22Rv1 (cell line): Measurements from ENCODE around the gene EBF3.

ENCODE experiments used
- H3K27ac ChIP-seq: fragments of 450-650 bp; 2 replicates; pipeline ENCODE4 v1.5.1; 2017
- ZFX ChIP-seq: fragments of 450-650 bp; IDR thresholded peaks from 2 replicates; pipeline ENCODE4 v1.6.1; 2017; ENCODE audit warnings: antibody characterized with exemption, borderline replicate concordance
- TF ChIP-seq, protein P1 (sequence below): fragments of 450-650 bp; IDR thresholded peaks from 2 replicates; pipeline ENCODE4 v1.5.1; 2017; ENCODE audit warnings: mild to moderate bottlenecking

The EBF3 gene

DNA sequence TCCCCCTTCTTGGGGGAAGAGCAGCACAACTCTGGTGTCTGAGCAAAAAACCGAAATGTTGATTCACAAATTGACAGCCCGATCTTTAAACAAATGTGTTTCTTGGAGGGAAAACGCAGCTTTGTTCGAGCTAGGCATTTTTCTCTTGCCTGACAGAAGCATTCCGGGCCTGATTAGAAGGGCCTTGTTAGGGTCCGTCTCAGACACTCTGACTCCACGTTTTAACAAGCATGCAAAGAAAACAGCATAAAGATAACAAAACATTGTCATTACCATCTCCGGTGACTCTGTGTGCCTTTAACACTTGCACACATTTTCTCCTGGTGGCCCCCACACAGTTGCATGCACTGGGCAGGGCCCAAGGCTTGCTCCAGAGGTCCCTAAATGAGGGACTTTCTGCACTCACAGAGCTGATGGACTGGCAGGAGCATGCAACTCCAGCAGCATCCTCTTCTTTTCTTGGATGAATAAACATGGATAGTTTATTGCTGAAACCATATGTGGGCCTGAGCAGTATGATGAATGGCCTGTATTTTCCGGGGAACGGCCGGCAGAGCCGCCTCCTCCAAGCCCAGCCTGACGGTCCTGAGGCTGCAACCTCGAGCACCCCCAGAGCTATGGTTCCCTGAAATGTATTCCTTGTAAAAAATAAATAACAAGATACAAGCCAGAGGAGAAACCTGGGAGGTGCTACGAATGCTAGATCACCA lies 50.9 kb downstream of the EBF3 start:
- no peak overlapping the region for H3K27ac ChIP-seq
- TF ChIP-seq, protein P1, sequence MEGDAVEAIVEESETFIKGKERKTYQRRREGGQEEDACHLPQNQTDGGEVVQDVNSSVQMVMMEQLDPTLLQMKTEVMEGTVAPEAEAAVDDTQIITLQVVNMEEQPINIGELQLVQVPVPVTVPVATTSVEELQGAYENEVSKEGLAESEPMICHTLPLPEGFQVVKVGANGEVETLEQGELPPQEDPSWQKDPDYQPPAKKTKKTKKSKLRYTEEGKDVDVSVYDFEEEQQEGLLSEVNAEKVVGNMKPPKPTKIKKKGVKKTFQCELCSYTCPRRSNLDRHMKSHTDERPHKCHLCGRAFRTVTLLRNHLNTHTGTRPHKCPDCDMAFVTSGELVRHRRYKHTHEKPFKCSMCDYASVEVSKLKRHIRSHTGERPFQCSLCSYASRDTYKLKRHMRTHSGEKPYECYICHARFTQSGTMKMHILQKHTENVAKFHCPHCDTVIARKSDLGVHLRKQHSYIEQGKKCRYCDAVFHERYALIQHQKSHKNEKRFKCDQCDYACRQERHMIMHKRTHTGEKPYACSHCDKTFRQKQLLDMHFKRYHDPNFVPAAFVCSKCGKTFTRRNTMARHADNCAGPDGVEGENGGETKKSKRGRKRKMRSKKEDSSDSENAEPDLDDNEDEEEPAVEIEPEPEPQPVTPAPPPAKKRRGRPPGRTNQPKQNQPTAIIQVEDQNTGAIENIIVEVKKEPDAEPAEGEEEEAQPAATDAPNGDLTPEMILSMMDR, result no peak
- no peak for TF ChIP-seq ZFX

DNA sequence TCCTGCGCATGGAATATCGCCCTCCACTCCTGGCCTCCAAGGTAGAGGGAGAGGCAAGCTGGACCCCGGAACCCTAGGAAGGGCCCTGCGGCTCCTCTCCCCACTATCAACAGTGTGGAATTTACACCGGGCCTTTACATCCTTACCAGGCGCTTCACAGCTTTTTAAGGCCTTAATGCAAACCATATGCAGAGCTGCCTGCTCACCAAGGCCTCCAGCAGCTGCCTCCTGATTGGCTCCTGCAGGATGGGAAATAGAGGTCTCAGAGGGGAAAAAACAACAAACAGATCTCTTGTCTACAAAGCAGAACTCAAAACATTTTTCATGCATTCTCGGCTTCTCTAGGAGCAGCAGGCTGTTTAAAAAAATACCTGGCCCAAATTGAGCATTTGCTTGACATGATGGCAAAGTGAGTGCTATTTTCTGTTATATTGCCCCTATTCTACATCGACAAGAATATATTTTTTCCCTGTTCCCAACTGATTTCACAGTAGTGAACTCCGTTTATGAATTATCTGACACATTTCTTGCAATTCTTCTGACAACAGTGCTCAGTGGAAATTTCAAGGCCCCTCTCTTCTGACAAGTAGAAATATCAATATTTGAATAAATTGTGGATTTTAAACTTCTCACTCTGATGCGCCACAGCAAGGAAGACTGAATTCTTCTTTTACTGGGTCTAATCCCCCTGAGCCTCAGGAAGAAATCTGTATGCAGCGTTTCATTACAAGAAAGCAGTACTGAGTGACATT lies 51.7 kb downstream of the EBF3 start:
- no peak overlapping the region for H3K27ac ChIP-seq
- no peak for TF ChIP-seq ZFX
- TF ChIP-seq, protein P1, result no peak

DNA sequence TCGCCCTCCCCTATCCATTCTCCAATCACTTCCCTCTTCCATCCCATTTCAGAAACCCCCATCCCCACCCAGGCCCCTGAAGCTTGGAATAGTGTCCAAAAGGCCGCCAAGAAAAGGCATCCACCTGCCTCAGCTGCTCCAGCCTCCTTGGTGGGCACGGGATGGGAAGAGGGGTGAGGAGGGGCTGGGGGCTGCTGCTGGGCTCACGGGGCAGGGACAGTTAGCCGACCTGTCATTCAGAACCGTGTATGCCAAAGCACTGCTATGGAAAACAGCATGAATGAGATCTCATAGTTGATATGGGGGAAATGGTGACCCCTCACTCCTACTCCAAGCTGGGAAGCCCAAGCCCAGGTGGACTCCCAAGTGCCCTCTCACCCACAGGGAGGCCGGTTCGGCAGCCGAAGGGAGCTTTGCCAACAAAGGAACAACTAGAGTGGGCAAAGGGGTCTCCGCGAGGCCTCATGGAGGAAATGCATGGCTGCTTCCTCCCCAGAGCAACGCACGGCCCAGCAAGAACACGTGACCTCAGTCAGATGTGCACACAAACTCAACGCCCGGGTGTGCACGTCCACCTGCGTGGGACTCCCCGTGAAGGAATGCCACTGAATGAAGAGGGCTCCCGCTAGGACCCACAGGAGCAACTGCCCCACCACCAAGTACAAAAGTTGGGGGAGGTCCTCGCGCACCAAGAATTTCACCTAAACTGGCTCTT lies 52.5 kb downstream of the EBF3 start:
- H3K27ac ChIP-seq, result no peak overlapping the region
- TF ChIP-seq ZFX, result no peak
- TF ChIP-seq, protein P1, result no peak

DNA sequence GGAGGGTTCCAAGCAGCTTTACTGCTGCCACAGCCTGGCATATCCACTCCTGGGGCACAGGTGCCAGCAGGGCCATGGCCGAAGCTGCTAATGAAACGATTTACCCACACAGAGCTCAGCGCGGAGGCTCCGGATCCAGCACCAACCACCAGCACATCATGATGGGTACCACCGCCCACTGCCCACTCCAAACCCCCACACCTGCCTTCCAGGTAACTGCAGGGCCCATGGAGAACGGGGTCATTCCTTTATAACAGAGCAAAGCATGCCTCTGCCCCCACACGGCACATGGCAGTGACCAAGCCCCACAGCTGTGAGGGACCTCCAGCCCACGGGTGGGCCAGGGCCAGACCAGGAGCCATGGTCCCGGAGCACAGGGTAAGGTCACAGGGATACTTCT lies 53.2 kb downstream of the EBF3 start:
- TF ChIP-seq, protein P1, result no peak
- TF ChIP-seq ZFX, result no peak
- H3K27ac ChIP-seq, result no peak overlapping the region

DNA sequence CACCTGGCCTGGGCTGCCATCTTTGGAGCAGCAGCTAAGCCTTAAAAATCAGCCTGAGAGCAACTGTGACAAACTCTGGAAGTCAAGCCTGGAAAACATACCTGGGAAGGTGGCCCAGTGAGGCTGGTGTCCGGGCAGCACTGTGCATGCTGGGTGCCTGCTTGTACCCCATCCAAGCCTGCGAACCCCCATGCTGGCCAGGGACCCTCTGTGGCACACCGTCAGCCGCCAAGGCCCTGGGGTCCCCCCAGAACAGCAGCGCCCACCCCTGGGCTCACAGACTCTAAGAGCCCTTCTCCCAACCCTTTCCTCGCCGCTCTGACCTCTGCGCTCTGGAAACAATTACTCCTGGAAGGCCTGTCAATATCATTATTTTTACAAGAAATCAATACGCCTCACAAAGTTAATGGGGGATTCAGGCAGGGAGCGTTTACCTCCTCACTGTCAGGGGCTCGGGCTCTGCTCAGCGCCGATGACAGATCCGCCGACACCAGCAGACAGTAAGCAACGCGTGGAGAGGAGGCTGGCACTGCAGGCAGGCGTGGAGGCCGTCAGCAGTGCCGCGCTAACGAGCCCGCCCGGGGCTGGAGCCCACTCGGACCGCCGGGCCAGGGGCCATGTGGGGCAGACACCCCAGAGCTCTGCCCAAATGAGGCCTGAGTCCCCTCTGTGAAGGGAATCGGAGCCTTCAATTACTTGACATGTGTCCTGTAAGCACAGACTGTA lies 54.4 kb downstream of the EBF3 start:
- TF ChIP-seq ZFX, result no peak
- TF ChIP-seq, protein P1, result no peak

DNA sequence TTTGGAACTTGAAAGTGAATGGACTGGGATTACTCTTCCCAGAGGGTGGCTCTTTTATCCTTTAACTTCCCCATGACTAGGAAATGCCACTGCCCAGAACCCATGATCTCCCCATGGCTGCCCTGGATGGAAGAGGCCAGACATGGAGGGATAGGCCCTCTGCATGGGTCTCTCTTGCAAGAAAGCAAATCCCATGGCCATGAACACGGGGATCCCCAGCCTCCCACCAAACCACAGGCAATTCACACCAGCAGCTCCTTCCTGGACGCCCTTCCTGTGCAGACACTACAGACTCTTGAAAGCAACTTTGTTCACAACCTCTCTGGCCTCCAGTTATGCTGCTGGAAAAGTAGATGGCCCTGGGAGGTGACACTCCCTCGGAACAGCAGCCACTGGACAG lies 55.0 kb downstream of the EBF3 start:
- no peak overlapping the region for H3K27ac ChIP-seq
- TF ChIP-seq, protein P1, result no peak
- TF ChIP-seq ZFX, result no peak

More for the DNA sequence above, 54.4 kb downstream of the EBF3 start:
- no peak overlapping the region for H3K27ac ChIP-seq
